ENCODE data around the gene NSD1. TPM values are rescaled to one million over a fixed set of nuclear protein-coding genes. Genes with fewer than 3 reads are reported as not detected.

The NSD1 gene
- total and polyA plus RNA-seq, 10 of the 15 experiments (the other 5 are each of a cell fraction or from before 2014, with no cell fraction given) = 7.0 to 57.9 (median 30.4) TPM

DNA sequence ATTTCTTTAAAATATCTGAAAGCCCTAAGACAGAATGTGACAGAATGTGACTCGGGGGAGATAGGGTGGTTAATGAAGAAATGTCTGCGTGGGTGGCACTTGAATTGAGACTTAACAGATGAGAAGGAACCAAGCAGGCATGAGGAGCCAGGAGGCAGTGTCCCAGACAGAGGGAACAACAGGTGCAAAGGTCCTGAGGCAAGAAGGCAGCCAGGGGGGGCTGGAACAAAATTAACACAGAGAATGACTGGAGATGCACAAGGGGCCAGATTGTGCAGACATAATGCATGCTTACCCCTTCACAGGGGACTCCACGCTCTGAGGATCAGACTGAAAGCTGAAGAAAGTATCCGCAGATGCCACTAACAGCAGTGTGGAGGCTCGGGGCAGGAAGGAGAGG lies 216.2 kb downstream of the NSD1 start:
- ATAC-seq = no peak
- TF ChIP-seq BMI1 (IDR thresholded peaks at IDR 0.05; ENCODE audit: borderline replicate concordance) (no peak), EZH2 (IDR thresholded peaks at IDR 0.05; ENCODE audit: borderline replicate concordance, control insufficient read depth, low read depth, low read length) (no peak), RUNX3 (IDR thresholded peaks at IDR 0.05; ENCODE audit: low read length) (no peak), IRF4 (IDR thresholded peaks at IDR 0.05; ENCODE audit: low read depth, low read length) (no peak), CBX3 (IDR thresholded peaks at IDR 0.05; ENCODE audit: borderline replicate concordance, low read depth) (no peak), SIX5 (IDR thresholded peaks at IDR 0.05; ENCODE audit: low read depth, low read length, severe bottlenecking) (no peak)
- H3K9me3 ChIP-seq (replicated peaks; ENCODE audit: control insufficient read depth, insufficient read depth, low read length) = no peaks in the 10 kb centered on the region
- H2AFZ ChIP-seq (ENCODE audit: control insufficient read depth, low read depth, low read length) = no peak overlapping the region
- H3K4me1 ChIP-seq (ENCODE audit: control insufficient read depth, insufficient read depth, low read length) = peaks cover 13% of the 10 kb centered on the region
- DNase-seq (ENCODE audit: low read depth, low spot score) = no peak
- BruUV-seq (replicated peaks) = no TSS peak
- no peaks in the 10 kb centered on the region for H3K27me3 ChIP-seq (replicated peaks in 1 of 2; ENCODE audit: control insufficient read depth in 2 of 2, insufficient read depth in 2 of 2, low read length in 1 of 2)
- 0 out of 2 replicates have a peak, but pooled peaks cover 3% of the 10 kb centered on the region for H4K20me1 ChIP-seq (ENCODE audit: control insufficient read depth, insufficient read depth)
- no peak for FAIRE-seq
- peaks cover 51% of the 10 kb centered on the region for H3K79me2 ChIP-seq (ENCODE audit: control insufficient read depth, insufficient read depth, low read length)
- no peak overlapping the region for H3K27ac ChIP-seq (ENCODE audit: control insufficient read depth, insufficient read depth)
- WGBS (ENCODE audit: insufficient coverage, insufficient replicate concordance, low lambda C conversion rate, missing lambda C conversion rate) = 56% methylated on average over 5 of the region's 5 CpGs
- ChIA-PET RAD21 (ENCODE audit: unreplicated experiment) (interaction anchor here (1.2 to 2.1 kb wide), 2 partner anchors 29 to 33 kb away, joined by 3 to 6 read pairs; no protein-coding TSS in a partner anchor), POLR2A (interaction anchor here (0.8 to 3.2 kb wide), 2 partner anchors 9 to 11 kb away, joined by 3 to 22 read pairs; no protein-coding TSS in a partner anchor), CTCF (interaction anchor here (1.3 to 7.2 kb wide), 6 partner anchors 23 to 106 kb away, joined by 4 to 46 read pairs (median 8); no protein-coding TSS in a partner anchor), SMC1A (ENCODE audit: uncharacterized antibody, unreplicated experiment) (interaction anchor here (1.2 to 1.8 kb wide), 3 partner anchors 8 to 40 kb away, joined by 4 to 8 read pairs (median 7); partner anchors contain the start of gene RGS14)
- H3K4me3 ChIP-seq = peak overlapping the region; percentile 98
- H3K9ac ChIP-seq (ENCODE audit: control insufficient read depth, insufficient read depth, low read length) = peak overlapping the region; percentile 91
- H3K36me3 ChIP-seq (ENCODE audit: control insufficient read depth in 2 of 2, insufficient read depth in 2 of 2, low read length in 1 of 2) = peaks cover 0 to 11% of the 10 kb centered on the region in 2 experiments; a peak in 2 of 4 replicates
- peak overlapping the region; percentile 90 for H3K4me2 ChIP-seq (ENCODE audit: control insufficient read depth, insufficient read depth)
- intact Hi-C loops (cut with micrococcal nuclease; ENCODE audit: unreplicated experiment) = no loop called here
- in situ Hi-C loops (cut with MboI) = no loop called here

Other genes with a start within 250 kb of the NSD1 start
Only the 7 nearest of the 9 such genes appear.
- gene UIMC1, start 127.0 kb upstream of the NSD1 start, total RNA-seq (2014; rRNA removed) = 30.5 and 34.8 TPM in 2 replicates
- 48.7 and 49.3 TPM in 2 replicates for gene UIMC1, start 127.0 kb upstream of the NSD1 start, total RNA-seq (2014; rRNA removed; fragmentation: Illumina TruSeq; extraction: Trizol)
- gene UIMC1, start 127.0 kb upstream of the NSD1 start, total RNA-seq (2021) = 51.4 and 54.9 TPM in 2 replicates
- gene UIMC1, start 127.0 kb upstream of the NSD1 start, polyA plus RNA-seq (2011; rRNA removed) = 30.0 and 42.6 TPM in 2 replicates
- 45.3 and 50.9 TPM in 2 replicates for gene UIMC1, start 127.0 kb upstream of the NSD1 start, polyA plus RNA-seq (2014; fragmentation: Illumina TruSeq; extraction: Trizol)
- 10 to 100 TPM; 16.2 to 24.7 TPM for gene UIMC1, start 127.0 kb upstream of the NSD1 start, polyA plus RNA-seq (2014; fragmentation: Nextera tagmentation; extraction: Ambion mirVana)
- 26.6 and 30.9 TPM in 2 replicates for gene UIMC1, start 127.0 kb upstream of the NSD1 start, polyA plus RNA-seq (2014; rRNA removed)
- 10 to 100 TPM; 30.7 to 34.5 TPM for gene UIMC1, start 127.0 kb upstream of the NSD1 start, polyA plus RNA-seq (2016; fragmentation: Nextera tagmentation; extraction: Ambion mirVana)
- gene ZNF346, start 111.1 kb upstream of the NSD1 start, total RNA-seq (2014; rRNA removed) = 25.9 and 27.9 TPM in 2 replicates
- 21.6 and 22.9 TPM in 2 replicates for gene ZNF346, start 111.1 kb upstream of the NSD1 start, total RNA-seq (2014; rRNA removed; fragmentation: Illumina TruSeq; extraction: Trizol)
- gene ZNF346, start 111.1 kb upstream of the NSD1 start, total RNA-seq (2021) = 18.4 and 25.1 TPM in 2 replicates
- gene ZNF346, start 111.1 kb upstream of the NSD1 start, polyA plus RNA-seq (2011; rRNA removed) = 14.7 and 15.5 TPM in 2 replicates
- gene ZNF346, start 111.1 kb upstream of the NSD1 start, polyA plus RNA-seq (2014; fragmentation: Illumina TruSeq; extraction: Trizol) = 17.5 and 24.8 TPM in 2 replicates
- 1 to 10 TPM; 6.5 to 7.2 TPM for gene ZNF346, start 111.1 kb upstream of the NSD1 start, polyA plus RNA-seq (2014; fragmentation: Nextera tagmentation; extraction: Ambion mirVana)
- gene ZNF346, start 111.1 kb upstream of the NSD1 start, polyA plus RNA-seq (2014; rRNA removed) = 23.2 and 23.5 TPM in 2 replicates
- 10 to 100 TPM; 26.5 to 30.2 TPM for gene ZNF346, start 111.1 kb upstream of the NSD1 start, polyA plus RNA-seq (2016; fragmentation: Nextera tagmentation; extraction: Ambion mirVana)
- gene FGFR4, start 46.9 kb upstream of the NSD1 start, total RNA-seq (2014; rRNA removed) = 0.17 TPM in 1 of 2 replicates, not detected in the other
- not detected in 2 replicates for gene FGFR4, start 46.9 kb upstream of the NSD1 start, total RNA-seq (2014; rRNA removed; fragmentation: Illumina TruSeq; extraction: Trizol)
- gene FGFR4, start 46.9 kb upstream of the NSD1 start, total RNA-seq (2021) = 0.77 and 1.6 TPM in 2 replicates
- 0.18 TPM in 1 of 2 replicates, not detected in the other for gene FGFR4, start 46.9 kb upstream of the NSD1 start, polyA plus RNA-seq (2011; rRNA removed)
- gene FGFR4, start 46.9 kb upstream of the NSD1 start, polyA plus RNA-seq (2014; fragmentation: Illumina TruSeq; extraction: Trizol) = not detected in 2 replicates
- not detected for gene FGFR4, start 46.9 kb upstream of the NSD1 start, polyA plus RNA-seq (2014; fragmentation: Nextera tagmentation; extraction: Ambion mirVana)
- gene FGFR4, start 46.9 kb upstream of the NSD1 start, polyA plus RNA-seq (2014; rRNA removed) = 0.13 and 0.33 TPM in 2 replicates
- under 1 TPM in 1 of 2 experiments, not detected in 1; 0.28 TPM for gene FGFR4, start 46.9 kb upstream of the NSD1 start, polyA plus RNA-seq (2016; fragmentation: Nextera tagmentation; extraction: Ambion mirVana)
- 25.7 and 31.0 TPM in 2 replicates for gene RAB24, start 169.9 kb downstream of the NSD1 start, total RNA-seq (2014; rRNA removed)
- 11.9 and 12.1 TPM in 2 replicates for gene RAB24, start 169.9 kb downstream of the NSD1 start, total RNA-seq (2014; rRNA removed; fragmentation: Illumina TruSeq; extraction: Trizol)
- gene RAB24, start 169.9 kb downstream of the NSD1 start, total RNA-seq (2021) = 27.6 and 30.3 TPM in 2 replicates
- 15.0 and 22.3 TPM in 2 replicates for gene RAB24, start 169.9 kb downstream of the NSD1 start, polyA plus RNA-seq (2011; rRNA removed)
- gene RAB24, start 169.9 kb downstream of the NSD1 start, polyA plus RNA-seq (2014; fragmentation: Illumina TruSeq; extraction: Trizol) = 14.1 and 15.1 TPM in 2 replicates
- gene RAB24, start 169.9 kb downstream of the NSD1 start, polyA plus RNA-seq (2014; fragmentation: Nextera tagmentation; extraction: Ambion mirVana) = 10 to 100 TPM in 1 of 2 experiments, 1 to 10 TPM in 1; 8.0 to 12.8 TPM
- 44.4 and 50.8 TPM in 2 replicates for gene RAB24, start 169.9 kb downstream of the NSD1 start, polyA plus RNA-seq (2014; rRNA removed)
- gene RAB24, start 169.9 kb downstream of the NSD1 start, polyA plus RNA-seq (2016; fragmentation: Nextera tagmentation; extraction: Ambion mirVana) = 10 to 100 TPM; 26.4 to 28.4 TPM
- 190 and 251 TPM in 2 replicates for gene PRELID1, start 170.0 kb downstream of the NSD1 start, total RNA-seq (2014; rRNA removed)
- 221 and 242 TPM in 2 replicates for gene PRELID1, start 170.0 kb downstream of the NSD1 start, total RNA-seq (2014; rRNA removed; fragmentation: Illumina TruSeq; extraction: Trizol)
- gene PRELID1, start 170.0 kb downstream of the NSD1 start, total RNA-seq (2021) = 259 and 261 TPM in 2 replicates
- 171 and 256 TPM in 2 replicates for gene PRELID1, start 170.0 kb downstream of the NSD1 start, polyA plus RNA-seq (2011; rRNA removed)
- 157 and 248 TPM in 2 replicates for gene PRELID1, start 170.0 kb downstream of the NSD1 start, polyA plus RNA-seq (2014; fragmentation: Illumina TruSeq; extraction: Trizol)
- gene PRELID1, start 170.0 kb downstream of the NSD1 start, polyA plus RNA-seq (2014; fragmentation: Nextera tagmentation; extraction: Ambion mirVana) = 100 to 1,000 TPM in 1 of 2 experiments, 10 to 100 TPM in 1; 30.9 to 106 TPM
- gene PRELID1, start 170.0 kb downstream of the NSD1 start, polyA plus RNA-seq (2014; rRNA removed) = 414 and 449 TPM in 2 replicates
- 100 to 1,000 TPM; 529 to 584 TPM for gene PRELID1, start 170.0 kb downstream of the NSD1 start, polyA plus RNA-seq (2016; fragmentation: Nextera tagmentation; extraction: Ambion mirVana)
- gene MXD3, start 178.1 kb downstream of the NSD1 start, total RNA-seq (2014; rRNA removed) = 26.9 and 27.4 TPM in 2 replicates
- gene MXD3, start 178.1 kb downstream of the NSD1 start, total RNA-seq (2014; rRNA removed; fragmentation: Illumina TruSeq; extraction: Trizol) = 3.5 and 3.8 TPM in 2 replicates
- 20.5 and 26.7 TPM in 2 replicates for gene MXD3, start 178.1 kb downstream of the NSD1 start, total RNA-seq (2021)
- 4.1 and 13.3 TPM in 2 replicates for gene MXD3, start 178.1 kb downstream of the NSD1 start, polyA plus RNA-seq (2011; rRNA removed)
- gene MXD3, start 178.1 kb downstream of the NSD1 start, polyA plus RNA-seq (2014; fragmentation: Illumina TruSeq; extraction: Trizol) = 0.79 and 1.7 TPM in 2 replicates
- gene MXD3, start 178.1 kb downstream of the NSD1 start, polyA plus RNA-seq (2014; fragmentation: Nextera tagmentation; extraction: Ambion mirVana) = under 1 TPM; 0.24 to 0.93 TPM
- gene MXD3, start 178.1 kb downstream of the NSD1 start, polyA plus RNA-seq (2014; rRNA removed) = 29.8 and 36.2 TPM in 2 replicates
- 10 to 100 TPM; 13.7 to 15.5 TPM for gene MXD3, start 178.1 kb downstream of the NSD1 start, polyA plus RNA-seq (2016; fragmentation: Nextera tagmentation; extraction: Ambion mirVana)
- 184 and 207 TPM in 2 replicates for gene LMAN2, start 217.9 kb downstream of the NSD1 start, total RNA-seq (2014; rRNA removed)
- gene LMAN2, start 217.9 kb downstream of the NSD1 start, total RNA-seq (2014; rRNA removed; fragmentation: Illumina TruSeq; extraction: Trizol) = 98.9 and 112 TPM in 2 replicates
- gene LMAN2, start 217.9 kb downstream of the NSD1 start, total RNA-seq (2021) = 117 and 121 TPM in 2 replicates
- gene LMAN2, start 217.9 kb downstream of the NSD1 start, polyA plus RNA-seq (2011; rRNA removed) = 55.9 and 104 TPM in 2 replicates
- 84.1 and 178 TPM in 2 replicates for gene LMAN2, start 217.9 kb downstream of the NSD1 start, polyA plus RNA-seq (2014; fragmentation: Illumina TruSeq; extraction: Trizol)
- gene LMAN2, start 217.9 kb downstream of the NSD1 start, polyA plus RNA-seq (2014; fragmentation: Nextera tagmentation; extraction: Ambion mirVana) = 10 to 100 TPM in 1 of 2 experiments, 1 to 10 TPM in 1; 2.4 to 11.4 TPM
- 179 and 230 TPM in 2 replicates for gene LMAN2, start 217.9 kb downstream of the NSD1 start, polyA plus RNA-seq (2014; rRNA removed)
- 100 to 1,000 TPM; 252 to 264 TPM for gene LMAN2, start 217.9 kb downstream of the NSD1 start, polyA plus RNA-seq (2016; fragmentation: Nextera tagmentation; extraction: Ambion mirVana)